ENCODE measurements around the gene ELAVL3. TPM values are rescaled to one million over a fixed set of nuclear protein-coding genes. Genes with fewer than 3 reads are reported as not detected.

The ELAVL3 gene
- total RNA-seq (2014; rRNA removed; shearing (Covaris generic); ENCODE audit: low replicate concordance) = not detected in 2 replicates

DNA sequence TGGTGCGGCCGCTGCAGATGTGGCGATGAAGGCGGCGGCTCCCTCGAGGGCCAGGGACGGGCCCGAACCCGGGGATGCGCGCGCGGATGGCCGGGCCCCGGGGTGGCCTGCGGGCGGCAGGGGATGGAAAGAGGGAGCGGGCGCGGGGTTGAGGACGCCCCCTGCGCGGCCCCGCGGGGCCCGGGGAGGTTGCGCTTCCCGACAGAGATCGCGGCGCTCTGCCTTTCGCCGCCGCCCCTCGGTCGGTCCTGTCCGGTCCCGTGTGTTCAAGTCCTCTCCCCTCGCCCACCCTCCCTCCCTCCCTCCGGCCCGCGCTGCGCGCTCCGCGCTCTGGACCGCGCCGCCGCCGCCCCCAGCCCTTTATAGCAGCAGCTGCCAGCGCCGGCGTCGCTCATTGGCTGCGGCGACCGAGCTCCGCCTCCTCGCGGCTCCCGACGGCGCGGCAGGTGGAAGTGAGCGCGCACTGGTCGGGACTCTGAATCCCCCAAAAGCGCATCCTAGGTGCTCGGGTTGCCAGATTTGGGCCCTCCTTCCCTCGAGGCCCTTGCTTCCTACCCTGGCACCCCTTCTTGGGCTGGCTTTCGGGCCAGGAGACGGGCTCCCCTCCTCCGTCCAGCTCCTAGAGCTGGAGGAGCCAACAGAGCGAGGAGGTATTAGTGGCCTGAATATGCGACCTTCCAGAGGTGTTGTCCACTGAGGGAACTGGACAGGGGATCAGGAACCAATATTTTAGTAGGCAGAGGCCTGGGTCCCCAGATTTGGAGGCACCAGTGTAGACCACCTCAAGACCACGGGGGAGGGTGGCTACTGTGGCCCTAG, at the start of gene ELAVL3:
Gene ELAVL3, minus strand, starts transcription at position 332 of the 819 bp plus-strand sequence. CDS start 438 bp downstream, outside the sequence.
- in situ Hi-C loops (cut with HindIII; ENCODE audit: low pct_unique_long_range_greater_than_20kb, low sequenced_read_pairs) = no loop called here
- DNase-seq (ENCODE audit: low read depth) = no peak

DNA sequence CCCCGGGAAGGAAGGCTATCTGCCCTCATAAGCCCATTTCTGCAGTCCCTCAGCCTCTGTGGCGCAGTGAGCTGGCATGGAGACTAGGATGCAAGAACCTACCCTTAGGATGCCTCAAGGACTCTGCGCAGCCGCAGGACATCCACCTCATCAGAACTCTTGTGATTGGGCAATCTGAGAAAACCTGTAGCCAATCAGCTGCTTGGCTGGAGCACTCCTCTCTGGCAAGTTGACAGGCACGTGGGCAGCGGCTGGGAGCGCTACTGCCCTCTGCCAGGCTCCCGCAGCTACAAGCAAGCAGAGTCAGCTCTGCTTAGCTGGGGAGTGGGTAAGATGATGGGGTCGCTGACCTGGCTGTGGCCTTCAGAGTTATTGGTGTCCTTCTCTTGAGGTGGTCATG, 49.6 kb upstream of the ELAVL3 start:
- in situ Hi-C loops (cut with HindIII; ENCODE audit: low pct_unique_long_range_greater_than_20kb, low sequenced_read_pairs) = no loop called here
- DNase-seq (ENCODE audit: low read depth) = peak; percentile 95

DNA sequence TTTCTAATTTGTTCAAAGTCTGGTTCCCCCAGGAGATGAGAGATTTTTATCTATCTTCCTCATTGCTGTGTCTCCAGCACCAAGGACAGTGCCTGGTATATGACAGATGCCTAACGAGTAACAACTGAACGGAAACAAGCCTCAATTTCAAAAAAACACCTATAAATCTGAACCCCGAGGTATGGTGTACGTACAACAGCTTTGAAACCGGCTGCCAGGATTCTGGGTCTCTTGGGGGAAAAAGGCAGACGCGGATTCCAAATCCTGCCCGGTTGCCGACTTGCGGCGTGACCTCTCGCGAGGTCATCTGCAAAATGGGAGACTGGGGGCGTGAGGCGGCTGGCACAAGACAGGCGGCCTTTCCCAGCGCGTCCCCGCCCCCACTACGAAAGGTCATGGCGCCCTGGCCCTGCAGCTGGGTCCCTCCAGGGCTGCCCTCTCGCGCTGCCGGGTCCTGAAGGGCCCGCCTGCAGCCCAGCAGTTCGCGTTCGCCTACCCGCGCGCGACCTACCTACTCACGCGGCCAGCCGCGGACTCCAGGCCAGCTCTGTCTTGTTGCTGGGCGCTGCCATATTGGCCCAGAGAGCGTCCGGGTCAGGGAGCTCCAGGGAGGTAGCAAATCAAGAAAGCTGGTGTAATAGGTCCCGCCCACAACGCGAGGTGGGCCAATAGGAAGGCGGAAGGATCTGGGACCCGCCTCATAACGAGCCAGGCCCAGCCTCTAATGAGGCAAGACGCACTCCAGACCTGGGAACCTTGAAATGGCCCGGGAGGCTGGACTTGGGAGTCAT, 47.9 kb upstream of the ELAVL3 start, which contains the start of gene ECSIT:
Gene ECSIT, minus strand, starts transcription at position 584 of the 791 bp plus-strand sequence. CDS start 9,964 bp downstream, outside the sequence.
- in situ Hi-C loops (cut with HindIII; ENCODE audit: low pct_unique_long_range_greater_than_20kb, low sequenced_read_pairs) = no loop called here
- peak; percentile 99 for DNase-seq (ENCODE audit: low read depth)

DNA sequence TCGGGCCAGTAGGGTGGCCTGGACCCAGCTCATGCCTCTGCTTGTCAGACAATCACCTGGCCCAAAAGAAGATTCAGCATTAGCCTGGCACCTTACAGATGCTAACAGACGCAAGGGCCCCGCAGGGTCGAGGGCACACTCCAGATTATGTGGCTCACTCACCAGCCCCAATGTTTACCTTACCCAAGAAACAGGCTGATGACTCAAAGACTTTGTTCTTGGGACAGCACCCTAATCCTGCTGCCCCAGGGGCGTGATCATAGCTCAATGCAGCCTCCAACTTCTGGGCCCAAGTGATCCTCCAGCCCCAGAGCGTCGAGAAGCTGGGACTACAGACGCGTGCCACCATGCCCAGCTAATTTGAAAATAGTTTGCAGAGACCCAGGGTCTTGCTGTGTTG, 38.3 kb upstream of the ELAVL3 start:
- no peak for DNase-seq (ENCODE audit: low read depth)
- in situ Hi-C loops (cut with HindIII; ENCODE audit: low pct_unique_long_range_greater_than_20kb, low sequenced_read_pairs) = no loop called here

DNA sequence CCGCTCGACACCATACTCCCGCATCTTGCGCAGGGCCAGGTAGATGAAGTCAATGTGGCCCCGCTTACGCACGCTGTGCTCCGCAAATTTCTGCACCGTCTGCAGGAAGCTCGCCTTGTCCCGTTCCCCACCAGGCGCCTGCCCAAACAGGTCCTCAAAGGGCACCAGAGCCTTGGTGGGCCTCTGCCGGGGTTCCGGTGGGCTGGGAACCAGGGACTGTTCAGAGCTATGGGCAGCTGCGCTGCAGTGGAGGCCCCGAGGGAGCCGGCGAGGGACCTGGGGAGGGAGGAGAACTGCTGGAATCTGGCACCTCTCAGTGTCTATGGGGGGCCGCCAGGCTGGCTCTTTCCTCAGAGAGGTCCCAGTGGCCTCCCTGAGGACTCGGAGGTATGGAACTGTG, 33.1 kb upstream of the ELAVL3 start:
- in situ Hi-C loops (cut with HindIII; ENCODE audit: low pct_unique_long_range_greater_than_20kb, low sequenced_read_pairs) = no loop called here
- DNase-seq (ENCODE audit: low read depth) = no peak

GRCh38 chr19:11510444-11510843, 29.6 kb upstream of the ELAVL3 start:
- in situ Hi-C loops (cut with HindIII; ENCODE audit: low pct_unique_long_range_greater_than_20kb, low sequenced_read_pairs) = no loop called here
- DNase-seq (ENCODE audit: low read depth) = no peak

DNA sequence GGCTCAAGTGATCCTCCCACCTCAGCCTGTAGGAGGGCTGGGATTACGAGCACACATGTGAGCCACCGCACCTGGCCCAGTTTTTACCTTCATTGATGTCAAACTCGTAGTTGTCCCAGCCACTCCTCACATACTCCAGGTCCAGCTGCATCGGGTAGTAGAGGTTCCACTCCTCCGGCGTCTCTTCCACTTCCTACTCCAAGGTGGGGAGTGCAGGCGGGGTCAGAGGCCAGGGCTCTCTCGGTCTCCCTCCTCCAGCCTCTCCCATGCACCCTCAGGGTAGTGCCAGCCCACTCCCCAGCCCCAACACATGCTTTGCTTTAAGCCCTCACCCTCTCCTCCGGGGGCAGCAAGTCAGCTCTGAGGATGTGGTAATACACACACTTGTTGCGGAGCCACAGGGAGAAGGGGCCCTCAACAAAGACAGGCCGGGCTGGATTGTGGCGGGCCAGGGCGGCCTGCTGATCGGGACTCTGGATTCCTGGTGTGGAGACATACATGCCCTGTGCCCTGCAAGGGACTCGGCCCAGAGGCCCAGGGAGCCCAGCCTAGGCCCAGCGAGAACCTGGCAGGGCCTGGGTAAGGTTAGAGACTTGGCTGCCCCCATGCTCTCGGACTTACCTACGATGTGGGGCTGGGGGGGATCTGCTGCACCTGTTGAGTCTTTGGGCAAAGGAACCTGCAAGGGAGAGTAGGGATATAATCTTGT, 26.7 kb upstream of the ELAVL3 start:
- no peak for DNase-seq (ENCODE audit: low read depth)
- in situ Hi-C loops (cut with HindIII; ENCODE audit: low pct_unique_long_range_greater_than_20kb, low sequenced_read_pairs) = no loop called here

DNA sequence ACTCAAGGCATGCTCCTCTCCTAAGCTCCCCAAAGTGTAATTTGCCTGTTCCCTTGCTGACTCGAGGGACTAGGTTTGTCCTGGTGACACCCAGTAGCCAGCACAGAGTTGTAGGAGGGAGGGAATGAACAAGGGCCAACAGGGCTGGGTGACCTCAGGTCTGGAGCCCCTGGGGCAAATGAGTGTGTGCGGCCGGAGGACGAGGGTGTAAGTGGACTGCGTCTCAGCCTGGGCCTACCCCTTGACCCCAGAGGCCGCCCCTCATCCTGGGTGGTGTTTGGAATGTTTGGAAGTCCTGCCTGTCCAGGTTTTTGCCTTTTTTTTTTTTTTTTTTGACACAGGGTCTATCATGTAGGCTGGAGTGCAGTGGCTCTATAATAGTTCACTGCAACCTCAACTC, 26.1 kb upstream of the ELAVL3 start:
- in situ Hi-C loops (cut with HindIII; ENCODE audit: low pct_unique_long_range_greater_than_20kb, low sequenced_read_pairs) = no loop called here
- DNase-seq (ENCODE audit: low read depth) = no peak

GRCh38 chr19:11506101-11506555, 25.3 kb upstream of the ELAVL3 start:
- in situ Hi-C loops (cut with HindIII; ENCODE audit: low pct_unique_long_range_greater_than_20kb, low sequenced_read_pairs) = no loop called here
- no peak for DNase-seq (ENCODE audit: low read depth)

DNA sequence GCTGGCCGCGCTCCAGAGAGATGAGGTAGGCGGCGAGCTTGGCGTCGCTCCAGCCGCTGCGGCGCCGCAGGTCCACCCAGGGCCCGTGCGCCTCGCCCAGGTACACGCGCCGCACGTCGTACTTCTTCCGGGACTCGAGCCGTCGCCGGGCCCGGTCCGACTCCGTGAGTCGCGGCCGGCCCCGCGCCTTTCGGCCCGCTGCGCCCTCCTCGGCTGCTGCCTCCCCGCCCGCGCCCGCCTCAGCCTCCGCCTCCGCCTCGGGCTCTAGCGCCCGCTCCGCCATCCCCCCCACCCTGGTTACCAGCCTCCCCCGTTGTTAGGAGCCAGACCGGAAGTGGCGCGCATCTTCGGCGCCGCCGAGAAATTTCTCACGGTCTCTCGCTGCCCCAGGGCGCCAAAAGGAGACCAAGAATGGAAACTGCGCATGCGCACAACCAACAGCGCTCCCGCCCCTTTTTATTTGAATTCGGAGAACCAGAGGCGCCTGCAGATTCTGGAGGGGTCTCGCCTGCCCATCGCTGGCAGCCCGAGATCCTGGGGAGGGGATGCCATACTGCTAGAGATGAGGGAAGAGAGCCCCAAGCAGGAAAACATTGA, 24.8 kb upstream of the ELAVL3 start, which contains the start of gene ZNF653:
Gene ZNF653, minus strand, starts transcription at position 336 of the 597 bp plus-strand sequence. Its CDS starts 53 bp downstream, at position 283.
- in situ Hi-C loops (cut with HindIII; ENCODE audit: low pct_unique_long_range_greater_than_20kb, low sequenced_read_pairs) = no loop called here
- peak; percentile 92 for DNase-seq (ENCODE audit: low read depth)

- in situ Hi-C loops (cut with HindIII; ENCODE audit: low pct_unique_long_range_greater_than_20kb, low sequenced_read_pairs) = no loop called here
- peak; percentile 94 for DNase-seq (ENCODE audit: low read depth)
Observed at GRCh38 chr19:11505032-11505503, 24.2 kb upstream of the ELAVL3 start.

- in situ Hi-C loops (cut with HindIII; ENCODE audit: low pct_unique_long_range_greater_than_20kb, low sequenced_read_pairs) = no loop called here
- DNase-seq (ENCODE audit: low read depth) = no peak
Observed at GRCh38 chr19:11504502-11505031, 23.7 kb upstream of the ELAVL3 start.

GRCh38 chr19:11499890-11500420, 19.1 kb upstream of the ELAVL3 start:
- in situ Hi-C loops (cut with HindIII; ENCODE audit: low pct_unique_long_range_greater_than_20kb, low sequenced_read_pairs) = no loop called here

GRCh38 chr19:11499220-11499726, 18.4 kb upstream of the ELAVL3 start:
- DNase-seq (ENCODE audit: low read depth) = no peak
- in situ Hi-C loops (cut with HindIII; ENCODE audit: low pct_unique_long_range_greater_than_20kb, low sequenced_read_pairs) = no loop called here

More at GRCh38 chr19:11499890-11500420, 19.1 kb upstream of the ELAVL3 start:
- no peak for DNase-seq (ENCODE audit: low read depth)

DNA sequence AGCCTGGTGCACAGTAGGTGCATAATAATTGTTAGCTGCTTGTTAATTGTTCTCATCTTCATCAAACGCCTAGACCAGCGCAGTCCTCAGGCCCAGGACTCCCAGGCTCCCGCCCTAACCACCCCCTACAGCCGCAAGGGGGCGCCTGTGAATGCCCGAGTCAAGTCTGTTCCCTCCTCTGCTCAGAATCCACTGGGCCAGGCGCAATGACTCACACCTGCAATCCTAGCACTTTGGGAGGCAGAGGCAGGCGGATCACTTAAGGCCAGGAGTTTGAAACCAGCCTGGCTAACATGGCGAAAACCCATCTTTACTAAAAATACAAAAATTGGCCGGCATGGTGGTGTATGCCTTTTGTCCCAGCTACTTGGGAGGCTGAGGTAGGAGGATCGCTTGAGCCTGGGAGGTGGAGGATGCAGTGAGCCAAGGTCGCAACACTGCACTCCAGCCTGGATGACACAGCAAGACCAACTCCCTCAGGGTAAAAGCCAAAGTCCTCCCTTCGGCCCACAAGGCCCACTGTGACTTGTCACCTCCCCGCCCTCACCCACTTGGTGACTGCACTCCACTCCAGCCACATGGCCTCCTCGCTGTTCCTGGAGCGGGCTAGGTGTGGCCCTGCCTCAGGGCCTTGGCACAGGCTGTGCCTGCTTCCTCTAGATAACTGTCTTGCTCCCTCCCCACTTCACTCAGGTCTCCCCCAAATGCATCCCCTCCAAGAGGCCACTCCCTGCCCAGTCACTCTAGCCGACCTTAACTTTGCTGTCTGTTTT, 15.7 kb upstream of the ELAVL3 start:
- in situ Hi-C loops (cut with HindIII; ENCODE audit: low pct_unique_long_range_greater_than_20kb, low sequenced_read_pairs) = no loop called here

GRCh38 chr19:11495885-11496284, 15.0 kb upstream of the ELAVL3 start:
- in situ Hi-C loops (cut with HindIII; ENCODE audit: low pct_unique_long_range_greater_than_20kb, low sequenced_read_pairs) = no loop called here
- DNase-seq (ENCODE audit: low read depth) = no peak

More for the DNA sequence above, 15.7 kb upstream of the ELAVL3 start:
- peak; percentile 65 for DNase-seq (ENCODE audit: low read depth)
